ENCODE measurements around the gene PRMT2.
A peak's percentile ranks its signal among the peaks of the same experiment; 100 is the strongest.

Gene PRMT2

GRCh38 chr21:46662367-46662654, 26.8 kb downstream of the PRMT2 start:
- DNase-seq (ENCODE audit: low read depth), result no peak
- H3K4me3 ChIP-seq (ENCODE audit: low read length), result no peak overlapping the region
- no peak for TF ChIP-seq CTCF (conservative IDR thresholded peaks at IDR 0.05; ENCODE audit: low read depth, low read length)

GRCh38 chr21:46662765-46663500, 27.5 kb downstream of the PRMT2 start:
- TF ChIP-seq CTCF (conservative IDR thresholded peaks at IDR 0.05; ENCODE audit: low read depth, low read length), result no peak
- no peak overlapping the region for H3K4me3 ChIP-seq (ENCODE audit: low read length)
- no peak for DNase-seq (ENCODE audit: low read depth)

GRCh38 chr21:46663754-46664153, 28.3 kb downstream of the PRMT2 start:
- H3K4me3 ChIP-seq (ENCODE audit: low read length), result no peak overlapping the region
- no peak for TF ChIP-seq CTCF (conservative IDR thresholded peaks at IDR 0.05; ENCODE audit: low read depth, low read length)
- no peak for DNase-seq (ENCODE audit: low read depth)

- H3K4me3 ChIP-seq (ENCODE audit: low read length), result no peak overlapping the region
- no peak for TF ChIP-seq CTCF (conservative IDR thresholded peaks at IDR 0.05; ENCODE audit: low read depth, low read length)
- DNase-seq (ENCODE audit: low read depth), result no peak
Measured at GRCh38 chr21:46664316-46664995, 29.0 kb downstream of the PRMT2 start.

GRCh38 chr21:46665566-46665965, 30.1 kb downstream of the PRMT2 start:
- no peak for TF ChIP-seq CTCF (conservative IDR thresholded peaks at IDR 0.05; ENCODE audit: low read depth, low read length)
- H3K4me3 ChIP-seq (ENCODE audit: low read length), result no peak overlapping the region

GRCh38 chr21:46666941-46667740, 31.7 kb downstream of the PRMT2 start:
- no peak for TF ChIP-seq CTCF (conservative IDR thresholded peaks at IDR 0.05; ENCODE audit: low read depth, low read length)
- DNase-seq (ENCODE audit: low read depth), result no peak

More at GRCh38 chr21:46665566-46665965, 30.1 kb downstream of the PRMT2 start:
- DNase-seq (ENCODE audit: low read depth), result no peak

More at GRCh38 chr21:46666941-46667740, 31.7 kb downstream of the PRMT2 start:
- peak overlapping the region; percentile 65 for H3K4me3 ChIP-seq (ENCODE audit: low read length)

All from retinal pigment epithelial cell (primary cell).